ENCODE results near the gene LMOD2. TPM values are rescaled to one million over a fixed set of nuclear protein-coding genes. Genes with fewer than 3 reads are reported as not detected.

Gene LMOD2
- total RNA-seq, 1 experiment from 2014 or later, result not detected

Other genes starting within 250 kb of the LMOD2 start
- gene IQUB, start 121.3 kb upstream of the LMOD2 start, total RNA-seq (2021; ENCODE audit: unreplicated experiment), result 0.59 TPM
- gene NDUFA5, start 98.0 kb upstream of the LMOD2 start, total RNA-seq (2021; ENCODE audit: unreplicated experiment), result 53.4 TPM
- gene ASB15, start 54.0 kb upstream of the LMOD2 start, total RNA-seq (2021; ENCODE audit: unreplicated experiment), result not detected
- 29.6 TPM for gene WASL, start 93.1 kb downstream of the LMOD2 start, total RNA-seq (2021; ENCODE audit: unreplicated experiment)
- not detected for gene HYAL4, start 189.3 kb downstream of the LMOD2 start, total RNA-seq (2021; ENCODE audit: unreplicated experiment)

Data from Panc1 (cell line).